Measurements from ENCODE around the gene ATP1A1. TPM values are rescaled to one million over a fixed set of nuclear protein-coding genes. Genes with fewer than 3 reads are reported as not detected.

Gene ATP1A1
- total and polyA plus RNA-seq, 4 experiments from 2014 or later: 46.5 to 256 (median 163) TPM

DNA sequence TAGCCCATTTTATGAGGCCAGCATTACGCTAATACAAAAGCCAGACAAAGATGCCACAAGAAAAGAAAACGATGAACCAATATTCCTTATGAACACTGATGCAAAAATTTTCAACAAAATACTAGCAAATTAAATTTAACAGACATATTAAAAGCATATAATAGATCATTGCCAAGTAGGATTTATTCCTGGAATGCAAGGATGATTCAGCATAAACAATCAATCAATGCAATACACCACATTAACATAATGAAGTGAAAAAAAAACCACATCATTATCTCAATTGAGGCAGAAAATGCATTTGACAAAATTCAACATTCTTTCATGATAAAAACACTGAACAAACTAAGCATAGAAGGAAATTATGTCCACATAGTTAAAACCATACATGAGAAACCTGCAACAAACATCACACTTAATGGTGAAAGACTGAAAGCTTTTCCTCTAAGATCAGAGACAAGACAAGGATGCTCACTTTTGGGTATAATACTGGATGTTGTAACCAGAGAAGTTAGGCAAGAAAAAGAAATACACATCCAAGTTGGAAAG is 22.9 kb upstream of the ATP1A1 start:
- H3K27me3 ChIP-seq (ENCODE audit: insufficient read depth, low read length): no peaks in the 10 kb centered on the region
- H3K9me3 Mint-ChIP-seq: no peaks in the 10 kb centered on the region
- CTCF ChIA-PET (ENCODE audit: partially characterized antibody): interaction anchor here (0.6 kb wide), 1 partner anchor 135 kb away, joined by 3 read pairs; no protein-coding TSS in a partner anchor
- peaks cover 50% of the 10 kb centered on the region for H3K4me1 ChIP-seq (ENCODE audit: insufficient read depth, low read length)
- H3K9me3 ChIP-seq (ENCODE audit: control insufficient read depth in 1 of 2, low read length in 2 of 2): no peaks in the 10 kb centered on the region
- H3K27me3 Mint-ChIP-seq: no peaks in the 10 kb centered on the region
- POLR2A ChIA-PET (ENCODE audit: partially characterized antibody): no interaction called here
- peak overlapping the region in 1 of 7 donors; percentile 8 for H3K27ac Mint-ChIP-seq
- H3K4me3 ChIP-seq (ENCODE audit: low read length in 2 of 2): no peak overlapping the region
- H3K36me3 ChIP-seq (ENCODE audit: insufficient read depth, low read length): no peaks in the 10 kb centered on the region
- H3K27ac ChIP-seq (ENCODE audit: low read depth, low read length): no peak overlapping the region
- no peak overlapping the region for H3K4me3 Mint-ChIP-seq
- intact Hi-C loops (cut with micrococcal nuclease): no loop called here
- no peak for DNase-seq
- peaks cover 0 to 2% of the 10 kb centered on the region in 2 donors for H3K36me3 Mint-ChIP-seq
- H3K4me1 Mint-ChIP-seq: peaks cover 40 to 68% (median 57%) of the 10 kb centered on the region in 4 donors

DNA sequence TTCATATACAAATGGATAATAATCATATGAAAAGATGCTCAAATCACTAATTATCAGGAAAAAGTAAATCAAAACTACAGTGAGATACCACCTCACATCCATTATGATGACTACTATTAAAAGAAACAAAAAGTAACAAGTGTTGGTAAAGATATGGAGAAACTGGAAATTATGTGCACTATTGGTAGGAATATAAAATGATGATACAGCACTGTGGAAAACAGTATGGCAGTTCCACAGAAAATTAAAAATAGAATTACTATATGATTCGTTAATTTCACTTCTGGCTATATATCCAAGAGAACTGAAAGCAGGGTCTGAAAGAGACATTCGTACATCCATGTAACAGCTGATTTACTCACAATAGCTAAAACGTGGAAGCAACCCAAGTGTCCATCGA is 21.1 kb upstream of the ATP1A1 start:
- peaks cover 0 to 2% of the 10 kb centered on the region in 2 donors for H3K36me3 Mint-ChIP-seq
- no peaks in the 10 kb centered on the region for H3K36me3 ChIP-seq (ENCODE audit: insufficient read depth, low read length)
- CTCF ChIA-PET (ENCODE audit: partially characterized antibody): interaction anchor here (1.4 kb wide), 1 partner anchor 17 kb away, joined by 3 read pairs; no protein-coding TSS in a partner anchor
- H3K27me3 Mint-ChIP-seq: no peaks in the 10 kb centered on the region
- peaks cover 32 to 62% (median 52%) of the 10 kb centered on the region in 4 donors for H3K4me1 Mint-ChIP-seq
- intact Hi-C loops (cut with micrococcal nuclease): no loop called here
- H3K4me1 ChIP-seq (ENCODE audit: insufficient read depth, low read length): peaks cover 39% of the 10 kb centered on the region
- peak overlapping the region in 7 of 8 donors; percentile 41 to 82 (median 61) for H3K4me3 Mint-ChIP-seq
- no peak overlapping the region for H3K27ac ChIP-seq (ENCODE audit: low read depth, low read length)
- POLR2A ChIA-PET (ENCODE audit: partially characterized antibody): interaction anchor here (1.8 kb wide), 1 partner anchor 8 kb away, joined by 4 read pairs; no protein-coding TSS in a partner anchor
- no peak for DNase-seq
- no peaks in the 10 kb centered on the region for H3K27me3 ChIP-seq (ENCODE audit: insufficient read depth, low read length)
- H3K4me3 ChIP-seq (ENCODE audit: low read length in 2 of 2): no peak overlapping the region
- no peaks in the 10 kb centered on the region for H3K9me3 ChIP-seq (ENCODE audit: control insufficient read depth in 1 of 2, low read length in 2 of 2)
- H3K27ac Mint-ChIP-seq: peak overlapping the region in 6 of 7 donors; percentile 24 to 87 (median 80)
- peaks cover 0 to 1% (median 0%) of the 10 kb centered on the region in 8 donors for H3K9me3 Mint-ChIP-seq

DNA sequence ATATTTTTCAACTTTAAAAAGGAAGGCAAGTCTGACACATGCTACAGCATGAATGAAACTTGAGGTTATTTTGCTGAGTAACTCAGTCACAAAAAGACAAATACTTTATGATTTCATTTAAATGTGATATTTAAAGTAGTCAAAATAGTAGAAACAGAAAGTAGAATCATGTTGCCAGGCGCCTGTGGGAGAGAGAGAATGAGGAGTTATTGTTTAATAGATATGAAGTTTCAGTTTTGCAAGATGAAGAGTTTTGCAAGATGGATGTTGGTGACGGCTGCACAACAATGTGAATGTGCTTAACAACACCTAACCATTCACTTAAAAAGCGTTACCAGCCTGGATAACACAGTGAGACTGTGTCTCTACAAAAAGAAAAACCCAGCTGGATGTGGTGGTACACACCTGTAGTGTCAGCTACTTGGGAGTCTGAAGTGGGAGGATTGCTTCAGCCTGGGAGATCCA is 20.7 kb upstream of the ATP1A1 start:
- H3K9me3 Mint-ChIP-seq: peaks cover 0 to 1% (median 0%) of the 10 kb centered on the region in 8 donors
- H3K4me1 Mint-ChIP-seq: peaks cover 31 to 62% (median 50%) of the 10 kb centered on the region in 4 donors
- Histone ChIP-seq H3K4me1 (ENCODE audit: insufficient read depth, low read length) (peaks cover 34% of the 10 kb centered on the region), H3K36me3 (ENCODE audit: insufficient read depth, low read length) (no peaks in the 10 kb centered on the region), H3K27me3 (ENCODE audit: insufficient read depth, low read length) (no peaks in the 10 kb centered on the region), H3K4me3 (ENCODE audit: low read length in 2 of 2) (no peak overlapping the region), H3K27ac (ENCODE audit: low read depth, low read length) (no peak overlapping the region), H3K9me3 (ENCODE audit: control insufficient read depth in 1 of 2, low read length in 2 of 2) (no peaks in the 10 kb centered on the region)
- H3K36me3 Mint-ChIP-seq: peaks cover 0 to 2% of the 10 kb centered on the region in 2 donors
- H3K4me3 Mint-ChIP-seq: peak overlapping the region; percentile 41 to 82 (median 62)
- H3K27me3 Mint-ChIP-seq: no peaks in the 10 kb centered on the region
- intact Hi-C loops (cut with micrococcal nuclease): no loop called here
- peak overlapping the region in 6 of 7 donors; percentile 24 to 87 (median 80) for H3K27ac Mint-ChIP-seq
- peak in 1 of 5 donors; percentile 14 for DNase-seq
- ChIA-PET CTCF (ENCODE audit: partially characterized antibody) (interaction anchor here (0.7 to 1.4 kb wide), 3 partner anchors 15 to 166 kb away, joined by 3 to 4 read pairs (median 3); no protein-coding TSS in a partner anchor), POLR2A (ENCODE audit: partially characterized antibody) (interaction anchor here (1.8 kb wide), 1 partner anchor 8 kb away, joined by 4 read pairs; no protein-coding TSS in a partner anchor)

DNA sequence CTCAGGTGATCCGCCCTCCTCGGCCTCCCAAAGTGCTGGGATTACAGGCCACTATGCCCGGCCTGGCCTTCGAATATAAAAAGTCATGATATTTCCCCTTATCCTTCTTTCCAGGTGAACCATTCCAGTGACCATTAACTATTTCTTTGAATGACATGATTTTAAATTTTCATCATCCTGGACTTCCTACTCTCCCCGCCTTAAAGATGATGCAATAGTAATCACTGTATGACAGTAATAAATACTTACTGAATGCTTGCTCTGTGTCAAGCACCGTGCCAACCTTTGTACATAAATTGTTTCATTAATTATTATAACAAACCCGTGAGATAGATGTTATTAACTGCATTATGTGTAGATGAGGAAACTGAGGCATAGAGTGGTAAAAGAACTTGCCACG is 19.9 kb upstream of the ATP1A1 start:
- no peaks in the 10 kb centered on the region for H3K27me3 Mint-ChIP-seq
- peaks cover 26% of the 10 kb centered on the region for H3K4me1 ChIP-seq (ENCODE audit: insufficient read depth, low read length)
- no peak overlapping the region for H3K27ac Mint-ChIP-seq
- no peaks in the 10 kb centered on the region for H3K27me3 ChIP-seq (ENCODE audit: insufficient read depth, low read length)
- intact Hi-C loops (cut with micrococcal nuclease): no loop called here
- H3K36me3 Mint-ChIP-seq: peaks cover 0 to 2% of the 10 kb centered on the region in 2 donors
- no peak overlapping the region for H3K4me3 ChIP-seq (ENCODE audit: low read length in 2 of 2)
- H3K27ac ChIP-seq (ENCODE audit: low read depth, low read length): no peak overlapping the region
- CTCF ChIA-PET (ENCODE audit: partially characterized antibody): interaction anchor here (0.8 to 1.4 kb wide), 2 partner anchors 15 to 16 kb away, joined by 3 to 4 read pairs; no protein-coding TSS in a partner anchor
- no peak for DNase-seq
- peaks cover 0 to 1% (median 0%) of the 10 kb centered on the region in 8 donors for H3K9me3 Mint-ChIP-seq
- H3K9me3 ChIP-seq (ENCODE audit: control insufficient read depth in 1 of 2, low read length in 2 of 2): no peaks in the 10 kb centered on the region
- H3K4me3 Mint-ChIP-seq: peak overlapping the region in 2 of 8 donors; percentile 9 to 38
- no peaks in the 10 kb centered on the region for H3K36me3 ChIP-seq (ENCODE audit: insufficient read depth, low read length)
- H3K4me1 Mint-ChIP-seq: peaks cover 26 to 58% (median 45%) of the 10 kb centered on the region in 4 donors
- POLR2A ChIA-PET (ENCODE audit: partially characterized antibody): interaction anchor here (1.8 kb wide), 1 partner anchor 9 kb away, joined by 4 read pairs; no protein-coding TSS in a partner anchor

DNA sequence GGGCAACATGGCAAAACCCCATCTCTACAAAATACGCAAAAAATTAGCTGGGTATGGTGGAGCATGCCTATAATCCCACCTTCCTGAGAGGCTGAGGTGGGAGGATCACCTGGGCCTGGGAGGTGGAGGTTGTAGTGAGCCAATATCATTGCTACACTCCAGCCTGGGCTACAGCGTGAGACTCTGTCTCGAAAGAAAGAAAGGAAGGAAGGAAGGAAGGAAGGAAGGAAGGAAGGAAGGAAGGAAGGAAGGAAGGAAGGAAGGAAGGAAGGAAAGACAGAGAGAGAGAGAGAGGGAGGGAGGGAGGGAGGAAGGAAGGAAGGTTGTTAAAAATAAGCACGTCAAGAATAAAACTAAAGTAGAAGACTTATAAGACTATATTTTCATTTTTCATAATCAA is 17.0 kb upstream of the ATP1A1 start:
- peaks cover 23 to 51% (median 36%) of the 10 kb centered on the region in 4 donors for H3K4me1 Mint-ChIP-seq
- intact Hi-C loops (cut with micrococcal nuclease): loop anchor here (2.0 kb wide), 1 partner anchor 17 kb away; the partner anchor contains the start of gene ATP1A1
- POLR2A ChIA-PET (ENCODE audit: partially characterized antibody): interaction anchor here (0.7 to 2.4 kb wide), 2 partner anchors 17 to 21 kb away, joined by 3 to 7 read pairs; partner anchors contain the start of gene ATP1A1

DNA sequence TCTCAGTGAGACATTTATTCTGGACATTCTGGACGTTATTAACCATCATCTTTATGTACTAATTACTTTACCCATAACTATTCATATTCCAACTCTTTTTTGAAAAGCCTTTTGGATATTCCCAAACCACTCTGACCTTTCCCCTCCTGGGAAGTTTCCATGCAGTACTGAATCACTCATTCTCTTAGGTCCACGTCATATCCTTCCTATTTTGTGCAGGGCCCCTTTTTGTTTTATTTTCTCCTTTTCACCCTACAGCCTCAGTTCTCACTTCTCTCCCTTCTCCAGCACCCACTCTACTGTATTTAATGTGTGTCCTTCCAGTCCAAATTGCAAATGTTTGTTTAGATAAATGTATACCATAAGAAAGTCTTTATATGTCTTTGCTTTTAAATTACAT is 16.4 kb upstream of the ATP1A1 start:
- H3K27me3 ChIP-seq (ENCODE audit: insufficient read depth, low read length): no peaks in the 10 kb centered on the region
- Mint-ChIP-seq H3K9me3 (peaks cover 0 to 1% (median 0%) of the 10 kb centered on the region in 8 donors), H3K36me3 (no peaks in the 10 kb centered on the region), H3K4me3 (peak overlapping the region in 1 of 8 donors; percentile 9), H3K27ac (peak overlapping the region in 5 of 7 donors; percentile 27 to 79 (median 61)), H3K27me3 (no peaks in the 10 kb centered on the region), H3K4me1 (peaks cover 22 to 50% (median 32%) of the 10 kb centered on the region in 4 donors)
- no peak overlapping the region for H3K27ac ChIP-seq (ENCODE audit: low read depth, low read length)
- no peaks in the 10 kb centered on the region for H3K36me3 ChIP-seq (ENCODE audit: insufficient read depth, low read length)
- no peak overlapping the region for H3K4me3 ChIP-seq (ENCODE audit: low read length in 2 of 2)
- intact Hi-C loops (cut with micrococcal nuclease): loop anchor here (2.0 kb wide), 1 partner anchor 16 kb away; the partner anchor contains the start of gene ATP1A1
- POLR2A ChIA-PET (ENCODE audit: partially characterized antibody): interaction anchor here (1.2 to 2.4 kb wide), 2 partner anchors 17 to 26 kb away, joined by 4 to 7 read pairs; partner anchors contain the start of gene ATP1A1
- DNase-seq: no peak
- H3K4me1 ChIP-seq (ENCODE audit: insufficient read depth, low read length): peaks cover 16% of the 10 kb centered on the region
- CTCF ChIA-PET (ENCODE audit: partially characterized antibody): interaction anchor here (1.2 to 3.9 kb wide), 3 partner anchors 8 to 128 kb away, joined by 4 to 41 read pairs (median 4); no protein-coding TSS in a partner anchor
- H3K9me3 ChIP-seq (ENCODE audit: control insufficient read depth in 1 of 2, low read length in 2 of 2): no peaks in the 10 kb centered on the region

More for the DNA sequence above, 17.0 kb upstream of the ATP1A1 start:
- peak overlapping the region in 3 of 8 donors; percentile 36 to 53 (median 44) for H3K4me3 Mint-ChIP-seq
- H3K27me3 ChIP-seq (ENCODE audit: insufficient read depth, low read length): no peaks in the 10 kb centered on the region
- H3K27ac ChIP-seq (ENCODE audit: low read depth, low read length): no peak overlapping the region
- no peaks in the 10 kb centered on the region for H3K27me3 Mint-ChIP-seq
- no peak for DNase-seq
- H3K9me3 Mint-ChIP-seq: peaks cover 0 to 1% (median 0%) of the 10 kb centered on the region in 8 donors
- no peaks in the 10 kb centered on the region for H3K9me3 ChIP-seq (ENCODE audit: control insufficient read depth in 1 of 2, low read length in 2 of 2)
- peak overlapping the region in 5 of 7 donors; percentile 25 to 80 (median 78) for H3K27ac Mint-ChIP-seq
- no peak overlapping the region for H3K4me3 ChIP-seq (ENCODE audit: low read length in 2 of 2)
- H3K36me3 Mint-ChIP-seq: no peaks in the 10 kb centered on the region
- CTCF ChIA-PET (ENCODE audit: partially characterized antibody): interaction anchor here (1.0 to 1.1 kb wide), 2 partner anchors 11 to 129 kb away, joined by 3 read pairs; no protein-coding TSS in a partner anchor
- peaks cover 18% of the 10 kb centered on the region for H3K4me1 ChIP-seq (ENCODE audit: insufficient read depth, low read length)
- no peaks in the 10 kb centered on the region for H3K36me3 ChIP-seq (ENCODE audit: insufficient read depth, low read length)

All from CD4-positive, alpha-beta memory T cell (primary cell).